Hepatocyte (in vitro differentiated cells): ENCODE measurements around the gene PKD2L1. TPM values are rescaled to one million over a fixed set of nuclear protein-coding genes. Genes with fewer than 3 reads are reported as not detected.
A peak's percentile ranks its signal among the peaks of the same experiment; 100 is the strongest.

ENCODE experiments used
- DNase-seq: peaks from one replicate; pipeline ENCODE4 v3.0.0-alpha.2; 2016; ENCODE audit warnings: low spot score
- H2AFZ ChIP-seq: fragments of 200-600 bp; sonication (generic); 2 replicates; pipeline ENCODE4 v1.6.0; 2016; ENCODE audit warnings: antibody characterized with exemption, mild to moderate bottlenecking
- H3K27ac ChIP-seq: fragments of 200-600 bp; sonication (generic); 2 replicates; pipeline ENCODE4 v1.5.1; 2016; ENCODE audit warnings: mild to moderate bottlenecking
- H3K27me3 ChIP-seq: fragments of 200-600 bp; sonication (generic); 2 replicates; pipeline ENCODE4 v1.6.1; 2016
- H3K36me3 ChIP-seq: fragments of 200-600 bp; sonication (generic); replicated peaks from 2 replicates; pipeline ENCODE4 v1.5.1; 2016; ENCODE audit warnings: low read depth; ENCODE audit not compliant: insufficient read depth
- H3K4me1 ChIP-seq: fragments of 200-600 bp; sonication (generic); 2 replicates; pipeline ENCODE4 v1.5.1; 2016; ENCODE audit warnings: mild to moderate bottlenecking, moderate library complexity; ENCODE audit not compliant: insufficient read depth
- H3K4me2 ChIP-seq: fragments of 200-600 bp; sonication (generic); 2 replicates; pipeline ENCODE4 v1.6.0; 2016
- H3K4me3 ChIP-seq: fragments of 200-600 bp; sonication (generic); 2 replicates; pipeline ENCODE4 v1.5.1; 2016; ENCODE audit warnings: mild to moderate bottlenecking
- H3K79me2 ChIP-seq: fragments of 200-600 bp; sonication (generic); 2 replicates; pipeline ENCODE4 v1.6.0; 2017; ENCODE audit warnings: mild to moderate bottlenecking
- H3K9me2 ChIP-seq: fragments of 200-600 bp; sonication (generic); replicated peaks from 2 replicates; pipeline ENCODE4 v1.6.0; 2017; ENCODE audit warnings: mild to moderate bottlenecking; ENCODE audit not compliant: insufficient read depth
- H3K9me3 ChIP-seq: fragments of 200-600 bp; sonication (generic); 2 replicates; pipeline ENCODE4 v1.5.1; 2016; ENCODE audit warnings: low read depth, mild to moderate bottlenecking
- H4K20me1 ChIP-seq: fragments of 200-600 bp; sonication (generic); 2 replicates; pipeline ENCODE4 v1.6.0; 2016; ENCODE audit warnings: mild to moderate bottlenecking; ENCODE audit not compliant: insufficient read depth, poor library complexity, severe bottlenecking
- EZH2 ChIP-seq: fragments of 200-600 bp; sonication (generic); IDR thresholded peaks from 2 replicates; pipeline ENCODE4 v1.6.1; 2016; ENCODE audit warnings: antibody characterized with exemption, mild to moderate bottlenecking, borderline replicate concordance
- EZH2phosphoT487 ChIP-seq: fragments of 200-600 bp; sonication (generic); IDR thresholded peaks from one replicate; pipeline ENCODE4 v1.6.1; 2018; ENCODE audit warnings: antibody characterized with exemption, mild to moderate bottlenecking, low read depth, moderate library complexity; ENCODE audit not compliant: unreplicated experiment, severe bottlenecking
- whole genome bisulfite sequencing: methylation state at CpG from one replicate; pipeline ENCODE4 v1.1.6; 2016; ENCODE audit warnings: low lambda C conversion rate; ENCODE audit errors: missing lambda C conversion rate; 5-methylcytosine and 5-hydroxymethylcytosine counted together
- polyA plus RNA-seq: library from polyadenylated mRNA; unstranded; fragments of >200 nt; fragmentation: Nextera tagmentation; extraction: Ambion mirVana; gene quantifications from 2 replicates; pipeline ENCODE4 v1.2.1, GENCODE V29; 2016
- total RNA-seq: library from RNA; depleted of rRNA; stranded (reverse); fragments of >200 nt; gene quantifications from 2 replicates; pipeline ENCODE4 v1.2.3, GENCODE V29; 2014
- TF ChIP-seq, protein P1 (sequence below): fragments of 200-600 bp; sonication (generic); IDR thresholded peaks from 2 replicates; pipeline ENCODE4 v1.5.1; 2016; ENCODE audit warnings: antibody characterized with exemption, mild to moderate bottlenecking; ENCODE audit not compliant: poor library complexity

Gene PKD2L1
- total and polyA plus RNA-seq, 2 experiments from 2014 or later = 0.10 to 0.88 TPM

DNA sequence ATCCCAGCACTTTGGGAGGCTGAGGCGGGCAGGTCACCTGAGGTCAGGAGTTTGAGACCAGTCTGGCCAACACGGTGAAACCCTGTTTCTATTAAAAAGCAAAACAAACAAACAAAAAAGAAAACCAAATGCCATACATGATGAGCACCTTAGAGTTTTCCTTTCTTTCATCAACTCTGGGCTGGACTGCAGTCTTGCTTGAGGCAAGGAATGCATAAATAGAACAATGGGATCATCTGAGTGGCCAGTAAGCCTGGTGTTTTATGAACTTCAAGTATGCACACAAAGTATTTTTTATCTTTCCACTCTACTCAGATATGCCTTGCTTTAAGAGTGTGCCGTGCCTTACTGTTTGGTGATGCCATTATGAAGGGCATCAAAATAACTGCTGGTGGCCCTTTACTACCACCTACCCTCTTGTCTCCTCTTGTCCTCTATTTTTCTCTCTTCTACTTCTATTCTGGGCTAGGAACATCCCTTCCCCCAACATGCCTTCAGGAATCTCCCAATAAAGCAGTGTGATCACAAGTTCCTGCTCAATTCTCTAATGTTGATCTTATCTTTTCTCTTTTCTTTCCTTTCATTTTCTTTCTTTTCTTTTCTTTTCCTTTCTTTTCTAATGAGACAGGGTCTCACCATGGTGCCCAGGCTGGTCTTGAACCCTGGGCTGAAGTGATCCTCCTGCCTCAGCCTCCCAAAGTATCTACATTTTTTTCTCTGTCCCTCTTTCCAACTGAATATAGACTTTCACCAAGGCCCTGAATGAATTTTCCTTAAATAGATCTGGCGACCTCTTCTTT lies 27.2 kb upstream of the PKD2L1 start:
- H3K27me3 ChIP-seq = no peaks in the 10 kb centered on the region
- no peak overlapping the region for H3K4me3 ChIP-seq
- peaks cover 35% of the 10 kb centered on the region for H3K79me2 ChIP-seq
- H3K9me2 ChIP-seq = no peaks in the 10 kb centered on the region
- H3K36me3 ChIP-seq = peaks cover 5% of the 10 kb centered on the region
- H3K4me1 ChIP-seq = peaks cover 57% of the 10 kb centered on the region
- no peaks in the 10 kb centered on the region for H3K9me3 ChIP-seq
- peak overlapping the region; percentile 58 for H3K27ac ChIP-seq
- WGBS = 75% methylated on average over 4 of the region's 4 CpGs
- no peak overlapping the region for H3K4me2 ChIP-seq
- no peak overlapping the region for H2AFZ ChIP-seq
- no peak for DNase-seq
- TF ChIP-seq EZH2phosphoT487 (no peak), EZH2 (no peak)
- TF ChIP-seq, protein P1, sequence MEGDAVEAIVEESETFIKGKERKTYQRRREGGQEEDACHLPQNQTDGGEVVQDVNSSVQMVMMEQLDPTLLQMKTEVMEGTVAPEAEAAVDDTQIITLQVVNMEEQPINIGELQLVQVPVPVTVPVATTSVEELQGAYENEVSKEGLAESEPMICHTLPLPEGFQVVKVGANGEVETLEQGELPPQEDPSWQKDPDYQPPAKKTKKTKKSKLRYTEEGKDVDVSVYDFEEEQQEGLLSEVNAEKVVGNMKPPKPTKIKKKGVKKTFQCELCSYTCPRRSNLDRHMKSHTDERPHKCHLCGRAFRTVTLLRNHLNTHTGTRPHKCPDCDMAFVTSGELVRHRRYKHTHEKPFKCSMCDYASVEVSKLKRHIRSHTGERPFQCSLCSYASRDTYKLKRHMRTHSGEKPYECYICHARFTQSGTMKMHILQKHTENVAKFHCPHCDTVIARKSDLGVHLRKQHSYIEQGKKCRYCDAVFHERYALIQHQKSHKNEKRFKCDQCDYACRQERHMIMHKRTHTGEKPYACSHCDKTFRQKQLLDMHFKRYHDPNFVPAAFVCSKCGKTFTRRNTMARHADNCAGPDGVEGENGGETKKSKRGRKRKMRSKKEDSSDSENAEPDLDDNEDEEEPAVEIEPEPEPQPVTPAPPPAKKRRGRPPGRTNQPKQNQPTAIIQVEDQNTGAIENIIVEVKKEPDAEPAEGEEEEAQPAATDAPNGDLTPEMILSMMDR = no peak
- peaks cover 32% of the 10 kb centered on the region for H4K20me1 ChIP-seq

DNA sequence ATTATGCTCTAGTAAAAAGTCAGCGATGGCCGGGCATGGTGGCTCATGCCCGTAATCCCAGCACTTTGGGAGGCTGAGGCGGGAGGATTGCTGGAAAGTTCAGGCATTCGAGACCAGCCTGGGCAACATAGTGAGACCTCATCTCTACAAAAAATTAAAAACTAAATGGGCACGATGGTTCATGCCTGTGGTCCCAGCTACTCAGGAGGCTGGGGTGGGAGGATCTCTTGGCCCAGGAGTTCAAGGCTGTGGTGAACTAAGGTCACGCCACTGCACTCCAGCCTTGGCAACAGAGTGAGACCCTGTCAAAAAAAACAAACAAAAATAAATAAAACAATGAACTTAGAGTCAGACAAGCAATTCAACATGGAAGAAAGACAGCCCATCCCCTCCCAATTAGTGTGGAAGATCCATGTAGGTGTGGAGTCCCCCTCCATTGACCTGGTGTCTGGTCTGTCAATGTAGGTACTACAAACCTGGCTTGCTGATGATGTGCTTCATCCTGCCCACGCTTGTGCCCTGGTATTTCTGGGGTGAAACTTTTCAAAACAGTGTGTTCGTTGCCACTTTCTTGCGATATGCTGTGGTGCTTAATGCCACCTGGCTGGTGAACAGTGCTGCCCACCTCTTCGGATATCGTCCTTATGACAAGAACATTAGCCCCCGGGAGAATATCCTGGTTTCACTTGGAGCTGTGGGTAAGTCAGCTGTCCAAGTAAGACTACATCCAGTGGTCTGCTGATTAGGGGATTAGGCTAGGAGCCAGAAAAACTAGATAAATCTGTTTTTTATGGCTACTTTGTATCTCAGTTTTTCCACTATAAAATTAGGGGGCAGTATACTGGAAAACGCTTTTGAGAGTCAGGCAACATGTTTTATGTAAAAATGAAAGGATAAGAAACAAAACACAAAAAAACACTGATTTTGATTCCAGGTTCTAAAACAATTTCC lies 26.3 kb upstream of the PKD2L1 start:
- Histone ChIP-seq H3K9me3 (no peaks in the 10 kb centered on the region), H3K4me2 (no peak overlapping the region), H3K36me3 (peaks cover 5% of the 10 kb centered on the region), H3K27ac (peak overlapping the region; percentile 58), H2AFZ (no peak overlapping the region), H3K4me3 (no peak overlapping the region), H3K4me1 (peaks cover 57% of the 10 kb centered on the region), H3K27me3 (no peaks in the 10 kb centered on the region), H3K9me2 (no peaks in the 10 kb centered on the region), H4K20me1 (peaks cover 41% of the 10 kb centered on the region), H3K79me2 (peaks cover 44% of the 10 kb centered on the region)
- WGBS = 87% methylated on average over 14 of the region's 14 CpGs
- TF ChIP-seq EZH2 = no peak
- TF ChIP-seq, protein P1 = no peak
- no peak for TF ChIP-seq EZH2phosphoT487
- no peak for DNase-seq

DNA sequence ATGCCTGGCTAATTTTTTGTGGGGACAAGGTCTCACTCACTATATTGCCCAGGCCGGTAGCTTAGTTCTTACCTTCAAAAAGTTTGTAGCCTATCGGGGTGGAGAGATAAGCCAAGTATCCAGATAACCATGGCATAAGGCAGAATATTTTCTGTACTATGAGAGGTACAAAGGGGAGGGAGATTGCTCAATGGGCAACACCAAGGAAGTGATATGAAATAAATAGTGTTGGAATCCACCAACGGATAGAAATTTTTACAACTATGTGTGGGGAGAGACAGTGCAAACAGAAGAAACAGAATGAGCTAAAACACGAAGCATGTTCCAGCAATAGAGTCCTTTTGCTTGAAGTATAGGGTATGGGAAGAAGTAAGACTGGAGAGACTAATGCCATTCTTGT lies 25.1 kb upstream of the PKD2L1 start:
- TF ChIP-seq, protein P1 = no peak
- no peak for TF ChIP-seq EZH2
- TF ChIP-seq EZH2phosphoT487 = no peak
- DNase-seq = no peak
- no peak overlapping the region for H3K4me3 ChIP-seq
- 77% methylated on average over 4 of the region's 4 CpGs for WGBS
- H3K79me2 ChIP-seq = peaks cover 55% of the 10 kb centered on the region
- peak overlapping the region; percentile 58 for H3K27ac ChIP-seq
- no peaks in the 10 kb centered on the region for H3K27me3 ChIP-seq
- H3K9me3 ChIP-seq = no peaks in the 10 kb centered on the region
- no peak overlapping the region for H2AFZ ChIP-seq
- H3K4me2 ChIP-seq = no peak overlapping the region
- peaks cover 54% of the 10 kb centered on the region for H4K20me1 ChIP-seq
- H3K9me2 ChIP-seq = no peaks in the 10 kb centered on the region
- H3K4me1 ChIP-seq = peaks cover 65% of the 10 kb centered on the region
- H3K36me3 ChIP-seq = peaks cover 5% of the 10 kb centered on the region
